D721Med (cell line): ENCODE measurements around the gene TSPYL1.

Source experiments
- DNase-seq: peaks from one replicate; pipeline ENCODE4 v3.0.0; 2011; ENCODE audit warnings: low spot score; ENCODE audit not compliant: insufficient read length
- FAIRE-seq: peaks from 2 replicates; lab custom pipeline; 2011; peaks lifted over from hg19 to GRCh38; lab: Jason Lieb, UNC
- CTCF ChIP-seq: IDR thresholded peaks from 2 replicates; pipeline ENCODE4 v1.5.1; 2012; ENCODE audit warnings: mild to moderate bottlenecking, control low read depth; ENCODE audit not compliant: insufficient read depth; ENCODE audit errors: missing control alignments

The TSPYL1 gene

GRCh38 chr6:116271149-116271708 is 8.5 kb downstream of the TSPYL1 start:
- no peak for FAIRE-seq
- no peak for TF ChIP-seq CTCF
- no peak for DNase-seq

- DNase-seq (no peak), FAIRE-seq (no peak)
- TF ChIP-seq CTCF: peak; percentile 93
These were observed 11.0 kb downstream of the TSPYL1 start for GRCh38 chr6:116268589-116269293.

- DNase-seq (no peak), FAIRE-seq (no peak)
- TF ChIP-seq CTCF: no peak
These were observed 11.7 kb downstream of the TSPYL1 start for GRCh38 chr6:116267836-116268588.

GRCh38 chr6:116266803-116267202 is 12.9 kb downstream of the TSPYL1 start:
- TF ChIP-seq CTCF: no peak
- no peak for DNase-seq
- no peak for FAIRE-seq

GRCh38 chr6:116265041-116265829 is 14.5 kb downstream of the TSPYL1 start:
- DNase-seq: no peak
- FAIRE-seq: no peak
- no peak for TF ChIP-seq CTCF

- FAIRE-seq: no peak
These were observed 16.4 kb downstream of the TSPYL1 start for GRCh38 chr6:116263353-116263752.

More at GRCh38 chr6:116263353-116263752, 16.4 kb downstream of the TSPYL1 start:
- no peak for DNase-seq
- no peak for TF ChIP-seq CTCF
